ENCODE measurements around the gene ALDH16A1.
A peak's percentile ranks its signal among the peaks of the same experiment; 100 is the strongest.
"Not testable (repeated sequence)": the region's sequence is repeated elsewhere in the genome, so short reads cannot be mapped to it uniquely, and the experiment has no call there.

ALDH16A1 gene

GRCh38 chr19:49468746-49469447, 15.9 kb downstream of the ALDH16A1 start:
- peak; percentile 42 for DNase-seq

- no peak for DNase-seq
These were observed 17.0 kb downstream of the ALDH16A1 start for GRCh38 chr19:49469828-49470614.

GRCh38 chr19:49470615-49470978, 17.6 kb downstream of the ALDH16A1 start:
- no peak for DNase-seq

- DNase-seq, result no peak
These were observed 19.9 kb downstream of the ALDH16A1 start for GRCh38 chr19:49472936-49473335.

DNA sequence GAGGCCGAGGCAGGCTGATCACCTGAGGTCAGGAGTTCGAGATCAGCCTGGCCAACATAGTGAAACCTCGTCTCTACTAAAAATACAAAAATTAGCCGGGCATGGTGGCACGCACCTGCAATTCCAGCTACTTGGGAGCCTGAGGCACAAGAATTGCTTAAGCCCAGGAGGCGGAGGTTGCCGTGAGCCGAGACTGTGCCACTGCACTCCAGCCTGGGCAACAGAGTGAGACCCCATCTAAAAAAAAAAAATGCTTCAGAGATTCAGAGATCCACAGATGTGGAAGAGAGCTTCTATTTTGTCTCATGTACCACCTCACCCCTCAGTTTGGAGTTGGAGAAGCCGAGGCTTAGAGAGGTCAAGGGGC, 20.5 kb downstream of the ALDH16A1 start:
- DNase-seq, result not testable (repeated sequence)

DNA sequence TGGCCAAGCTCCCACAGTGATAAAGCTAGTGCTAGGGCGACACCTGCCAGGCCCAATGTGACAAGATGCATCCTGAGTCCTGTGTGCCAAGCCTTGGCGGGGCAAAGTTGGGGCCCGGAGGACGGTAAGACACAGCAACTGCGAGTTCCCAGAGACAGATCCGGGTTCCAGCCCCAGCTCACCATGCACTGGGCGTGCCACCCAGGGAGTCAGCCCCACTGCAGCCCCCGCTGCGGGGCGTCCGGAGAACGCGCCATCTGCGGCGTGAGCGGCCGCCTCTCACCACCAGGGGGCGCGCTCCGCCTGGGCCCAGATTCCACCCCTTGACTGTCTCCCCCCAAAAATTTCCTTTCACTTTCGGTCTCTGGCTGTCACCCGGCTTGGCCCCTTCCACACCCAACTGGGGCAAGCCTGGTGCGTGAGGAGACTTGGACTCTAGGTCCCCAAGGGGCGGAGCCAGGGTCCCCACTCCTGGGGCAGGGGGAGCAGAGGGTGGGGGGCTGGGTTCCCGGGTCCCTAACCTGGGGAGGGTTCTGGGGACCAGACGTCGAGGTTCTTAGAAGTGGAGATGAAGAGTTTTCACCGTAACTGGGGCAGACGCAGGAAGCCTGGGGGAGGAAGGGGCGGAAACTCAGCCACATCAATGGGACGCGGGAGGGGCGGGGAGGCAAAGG, 21.0 kb downstream of the ALDH16A1 start, which contains the start of gene FLT3LG:
TSS of gene FLT3LG (plus strand) at position 348 of the 674 bp plus-strand sequence. CDS start 425 bp downstream, outside the sequence.
- DNase-seq, result peak; percentile 96

- no peak for DNase-seq
These were observed 21.5 kb downstream of the ALDH16A1 start for GRCh38 chr19:49474542-49474924.

DNA sequence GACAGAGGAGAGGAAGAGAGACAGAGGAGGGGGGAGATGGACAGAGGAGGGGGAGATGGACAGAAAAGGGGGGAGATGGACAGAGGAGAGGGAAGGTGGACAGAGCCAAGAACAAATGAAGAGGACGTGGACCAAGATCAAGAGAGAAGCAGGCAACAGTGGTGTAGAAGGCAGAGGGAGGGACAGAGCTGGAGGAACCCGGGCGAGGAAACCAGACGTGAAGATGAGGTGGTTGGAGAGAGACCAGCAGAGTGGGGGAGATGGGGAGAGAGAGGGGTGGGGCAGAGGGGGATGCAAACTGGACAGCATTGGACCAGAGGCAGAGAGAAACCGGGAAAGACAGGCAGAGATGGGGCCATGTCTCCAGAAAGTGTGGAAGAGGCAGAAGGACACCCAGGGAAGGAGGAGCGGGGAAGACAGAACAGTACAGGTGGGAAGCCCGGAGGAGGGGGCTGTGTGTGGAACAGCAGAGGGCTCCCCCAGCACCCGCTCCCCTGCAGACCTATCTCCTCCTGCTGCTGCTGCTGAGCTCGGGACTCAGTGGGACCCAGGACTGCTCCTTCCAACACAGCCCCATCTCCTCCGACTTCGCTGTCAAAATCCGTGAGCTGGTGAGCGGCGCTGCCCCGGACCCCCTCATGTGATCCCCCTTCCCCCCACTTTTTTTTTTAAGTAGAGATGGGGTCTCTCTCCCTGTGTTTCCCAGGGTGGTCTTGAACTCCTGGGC, 22.3 kb downstream of the ALDH16A1 start:
- no peak for DNase-seq

GRCh38 chr19:49475995-49476880, 23.2 kb downstream of the ALDH16A1 start:
- DNase-seq, result peak; percentile 55

- no peak for DNase-seq
These were observed 27.1 kb downstream of the ALDH16A1 start for GRCh38 chr19:49479975-49480628.

DNA sequence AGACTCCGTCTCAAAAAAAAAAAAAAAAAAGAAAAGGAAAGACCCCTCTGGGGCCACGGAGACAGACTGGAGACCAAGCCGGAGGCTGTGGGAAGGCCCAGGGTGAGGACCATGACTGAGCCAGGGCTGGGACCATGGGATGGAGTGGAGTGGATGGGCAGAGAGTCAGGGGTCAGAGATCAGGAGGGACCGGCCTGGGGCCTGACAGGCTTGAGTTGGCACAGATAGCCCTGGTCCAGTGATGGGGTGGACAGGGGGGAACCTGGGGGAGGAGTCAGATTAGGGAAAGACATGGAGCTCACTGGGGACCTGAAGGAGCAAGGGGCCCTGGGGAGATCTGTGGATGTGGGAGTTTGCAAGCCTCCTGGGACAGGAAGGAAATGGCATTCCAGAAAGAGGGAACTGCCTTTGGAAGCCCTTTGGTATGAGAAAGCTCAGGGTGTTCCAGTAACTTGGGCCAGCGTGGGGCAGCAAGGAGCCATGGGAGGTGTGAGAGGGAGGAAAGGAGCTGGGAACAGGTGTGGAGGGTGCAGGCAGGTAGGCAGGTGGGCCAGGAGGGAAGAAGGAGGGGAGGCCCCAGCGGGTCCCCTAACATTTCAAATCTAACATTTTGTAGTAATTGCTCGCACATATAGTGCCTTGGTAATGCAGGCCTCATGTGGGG, 28.1 kb downstream of the ALDH16A1 start:
- DNase-seq, result no peak

DNA sequence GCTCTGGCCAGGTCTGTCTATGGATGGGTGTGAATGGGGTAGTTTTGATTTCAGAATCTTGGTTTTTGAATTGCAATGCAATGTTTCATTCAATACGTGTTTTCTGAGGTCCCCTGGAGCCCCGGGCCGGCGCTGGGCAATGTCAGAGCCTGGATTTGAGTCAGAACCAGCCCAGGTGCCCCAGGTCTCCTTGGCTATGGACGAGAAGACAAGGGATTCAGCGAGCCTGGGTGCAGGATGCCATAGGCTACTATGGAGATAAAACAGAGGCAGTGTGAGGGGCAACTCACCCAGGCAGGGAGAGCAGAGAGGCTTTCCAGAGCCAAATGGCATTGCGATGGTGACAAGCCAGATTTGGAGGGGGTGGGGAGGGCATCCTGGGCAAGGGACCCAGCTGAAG, 33.2 kb downstream of the ALDH16A1 start:
- no peak for DNase-seq

DNA sequence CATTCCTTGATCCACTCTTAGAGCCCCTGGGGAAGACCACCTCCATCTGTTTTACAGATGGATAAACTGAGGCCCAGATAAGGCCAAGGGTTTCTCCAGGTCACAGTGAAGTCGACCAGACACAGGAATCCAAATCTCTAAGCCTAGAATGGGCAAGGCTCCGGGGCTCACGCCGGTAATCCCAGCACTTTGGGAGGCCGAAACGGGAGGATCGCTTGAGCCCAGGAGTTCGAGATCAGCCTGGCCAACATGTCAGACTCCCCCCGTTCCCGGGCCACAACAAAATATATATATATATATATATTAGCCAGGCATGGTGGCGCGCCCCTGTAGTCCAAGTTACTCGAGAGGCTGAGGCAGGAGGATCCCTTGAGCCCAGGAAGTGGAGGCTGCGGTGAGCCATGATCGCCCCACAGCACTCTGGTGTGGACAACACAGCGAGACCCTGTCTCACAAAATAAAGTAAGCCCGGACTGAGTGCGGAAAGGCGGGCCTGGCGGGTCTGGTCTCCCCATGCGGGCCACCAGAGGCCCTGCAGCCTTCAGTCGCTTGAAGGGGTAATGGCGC, 33.8 kb downstream of the ALDH16A1 start:
- DNase-seq, result no peak

- DNase-seq, result peak; percentile 100
These were observed 34.4 kb downstream of the ALDH16A1 start, which contains the start of gene RPL13A for GRCh38 chr19:49487277-49488045. Gene RPL13A, plus strand, starts transcription at chr19:49487608. Its CDS starts 22 bp downstream, at chr19:49487630.

- peak; percentile 46 for DNase-seq
These were observed 35.2 kb downstream of the ALDH16A1 start for GRCh38 chr19:49488046-49488862.

DNA sequence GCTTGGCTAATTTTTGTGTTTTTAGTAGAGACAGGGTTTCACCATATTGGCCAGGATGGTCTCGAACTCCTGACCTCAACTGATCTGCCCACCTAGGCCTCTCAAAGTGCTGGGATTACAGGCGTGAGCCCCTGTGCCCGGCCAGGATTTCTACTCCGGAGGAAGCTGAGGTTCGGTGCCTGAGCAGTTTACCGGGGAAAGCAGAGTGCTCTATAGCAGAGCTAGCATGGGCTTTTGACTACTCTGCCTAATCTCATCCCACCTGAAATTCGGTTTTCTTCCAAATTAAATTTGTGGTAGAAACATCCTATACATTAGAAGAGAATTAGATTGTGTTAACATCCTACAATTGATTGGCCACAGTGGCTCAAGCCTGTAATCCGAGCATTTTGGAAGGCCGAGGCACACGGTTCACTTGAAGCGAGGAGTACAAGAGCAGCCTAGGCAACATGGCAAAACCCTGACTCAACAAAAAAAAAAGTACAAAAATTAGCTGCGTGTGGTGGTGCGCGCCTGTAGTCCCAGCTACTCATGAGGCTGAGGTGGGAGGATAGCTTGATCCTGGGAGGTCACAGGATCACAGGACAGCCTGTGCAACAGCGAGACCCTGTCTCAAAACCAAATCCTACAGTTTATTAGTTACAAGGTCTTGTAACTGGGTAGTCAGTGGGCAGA, 36.0 kb downstream of the ALDH16A1 start:
- no peak for DNase-seq

DNA sequence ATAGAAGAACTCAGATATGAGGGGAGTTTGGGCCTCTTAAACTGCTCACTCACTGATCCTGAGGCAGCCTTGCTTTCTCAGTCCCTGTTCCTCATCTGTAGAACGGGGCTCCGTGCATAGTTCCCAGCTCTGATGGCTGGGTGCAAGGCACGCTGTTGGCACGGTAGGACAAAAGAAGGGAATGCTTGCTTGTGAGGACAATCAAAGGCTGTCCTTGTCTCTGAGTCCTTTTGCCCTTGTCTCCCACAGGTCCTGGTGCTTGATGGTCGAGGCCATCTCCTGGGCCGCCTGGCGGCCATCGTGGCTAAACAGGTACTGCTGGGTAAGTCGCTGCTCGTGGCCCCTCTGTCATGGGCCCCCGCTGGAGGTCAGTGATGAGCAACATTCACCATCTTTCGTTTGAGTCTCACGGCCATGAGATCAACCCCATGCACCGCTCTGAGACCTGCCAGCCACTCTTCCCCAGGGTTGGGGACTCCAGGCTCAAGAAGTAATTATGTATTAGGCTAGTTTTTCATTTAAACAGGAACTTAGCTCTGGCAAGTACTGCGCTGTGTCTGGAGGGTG, 36.7 kb downstream of the ALDH16A1 start:
- DNase-seq, result no peak

Data from OCI-M1 (cell line).